ENCODE measurements around the gene SNAP25.

SNAP25 gene

DNA sequence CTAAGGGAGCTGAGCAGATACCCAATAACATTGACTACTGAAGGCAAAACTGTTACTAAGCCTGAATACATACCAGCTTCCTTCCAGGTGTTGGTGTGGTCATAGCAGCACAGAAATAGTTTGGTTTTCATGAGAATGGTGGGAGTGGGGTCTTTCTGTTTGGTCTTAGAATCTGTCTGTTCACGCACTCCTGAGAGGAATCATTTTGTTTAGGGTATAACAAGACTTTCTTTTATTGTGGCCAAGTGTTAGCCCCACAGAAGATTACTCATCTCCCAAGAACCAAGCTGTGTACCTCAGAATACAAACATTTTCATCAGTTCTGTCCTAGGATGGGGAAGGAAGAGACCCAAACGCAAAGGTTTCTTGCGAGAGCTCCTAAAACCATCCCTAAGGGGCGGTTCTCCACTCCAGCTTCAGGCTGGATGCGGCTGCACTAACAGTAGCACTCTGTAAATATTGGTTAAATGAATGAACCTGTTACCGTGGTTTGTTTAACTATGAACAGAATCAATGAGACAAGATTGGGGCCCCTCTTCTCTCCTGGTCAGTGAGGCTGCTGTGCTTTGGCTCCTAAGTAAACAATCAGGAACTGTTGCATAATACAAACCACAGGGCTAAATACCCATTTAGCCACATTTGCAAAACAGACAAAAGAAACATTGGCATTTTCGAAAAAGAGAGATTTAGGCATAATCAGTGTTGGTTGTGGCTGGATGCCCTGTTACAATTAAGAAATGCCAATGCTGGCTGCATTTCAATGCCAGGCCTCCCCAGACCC, 44.9 kb downstream of the SNAP25 start:
- Mint-ChIP-seq H3K36me3 (no peaks in the 10 kb centered on the region), H3K27me3 (peaks cover 0 to 5% of the 10 kb centered on the region in 2 donors), H3K9me3 (no peaks in the 10 kb centered on the region), H3K4me1 (no peaks in the 10 kb centered on the region), H3K27ac (no peak overlapping the region), H3K4me3 (no peak overlapping the region)
- ATAC-seq (replicated peaks) (no peak), DNase-seq (no peak)

DNA sequence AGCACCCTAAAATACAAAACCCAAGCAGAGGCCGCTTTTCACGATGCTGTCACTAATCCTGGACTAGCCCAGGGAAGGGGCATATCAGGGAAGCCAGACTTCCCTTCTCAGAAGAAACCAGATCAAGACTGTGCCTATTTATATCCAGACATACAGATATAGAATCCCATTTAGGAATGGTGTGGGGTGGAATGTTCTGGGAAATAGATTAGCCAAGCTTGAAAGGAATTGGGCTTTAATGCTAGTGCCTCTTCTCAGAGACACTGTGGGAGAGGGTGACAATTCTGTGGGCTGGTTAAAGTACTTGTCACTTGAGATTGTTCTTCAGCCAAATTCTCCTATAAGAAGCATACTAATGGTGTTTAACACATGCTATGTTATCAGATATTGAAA, 45.5 kb downstream of the SNAP25 start:
- H3K27me3 Mint-ChIP-seq = peaks cover 0 to 5% of the 10 kb centered on the region in 2 donors
- no peak for ATAC-seq (replicated peaks)
- no peak overlapping the region for H3K27ac Mint-ChIP-seq
- no peaks in the 10 kb centered on the region for H3K4me1 Mint-ChIP-seq
- H3K9me3 Mint-ChIP-seq = no peaks in the 10 kb centered on the region
- H3K36me3 Mint-ChIP-seq = no peaks in the 10 kb centered on the region
- no peak overlapping the region for H3K4me3 Mint-ChIP-seq
- DNase-seq = no peak

DNA sequence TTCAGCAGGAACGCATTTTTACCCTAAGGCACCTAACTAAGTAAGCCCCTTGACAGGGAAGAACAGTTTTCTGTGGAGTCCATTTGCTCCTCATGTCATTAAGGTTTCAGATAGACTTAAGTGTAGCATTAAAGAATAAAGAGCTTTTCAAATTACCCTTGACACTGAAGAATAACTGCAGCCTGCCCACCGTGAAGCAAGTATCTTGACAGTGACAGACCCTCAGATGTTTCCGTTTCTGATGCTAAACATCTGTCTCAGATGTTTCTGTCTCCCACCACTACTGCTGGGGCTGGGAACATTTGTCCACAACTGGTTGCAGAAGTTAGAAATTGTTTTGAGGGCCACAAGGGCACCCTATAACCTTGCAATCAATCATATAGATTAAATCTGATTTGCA, 50.0 kb downstream of the SNAP25 start:
- ATAC-seq (replicated peaks) = no peak
- no peaks in the 10 kb centered on the region for H3K27me3 Mint-ChIP-seq
- H3K36me3 Mint-ChIP-seq = no peaks in the 10 kb centered on the region
- no peaks in the 10 kb centered on the region for H3K4me1 Mint-ChIP-seq
- no peak for DNase-seq
- H3K4me3 Mint-ChIP-seq = no peak overlapping the region
- H3K27ac Mint-ChIP-seq = no peak overlapping the region
- no peaks in the 10 kb centered on the region for H3K9me3 Mint-ChIP-seq

DNA sequence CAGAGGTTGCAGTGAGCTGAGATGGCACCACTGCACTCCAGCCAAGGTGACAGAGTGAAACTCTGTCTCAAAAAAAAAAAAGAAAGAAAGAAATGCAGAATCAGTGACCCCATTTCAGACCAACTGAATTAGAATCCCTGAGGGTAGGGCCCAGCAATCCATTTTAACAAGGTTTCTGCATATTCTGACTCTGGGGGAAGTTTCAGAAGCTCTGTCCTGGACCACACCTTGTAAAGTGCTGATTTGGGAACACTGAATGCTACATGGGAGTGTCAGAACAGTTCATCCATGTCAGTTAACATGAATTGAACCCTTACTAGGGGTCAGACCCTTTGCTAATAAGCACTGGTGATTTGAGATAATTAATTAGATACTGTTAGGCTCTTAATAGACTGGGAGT, 52.0 kb downstream of the SNAP25 start:
- DNase-seq = no peak
- no peaks in the 10 kb centered on the region for H3K27me3 Mint-ChIP-seq
- H3K4me3 Mint-ChIP-seq = no peak overlapping the region
- no peak for ATAC-seq (replicated peaks)
- H3K27ac Mint-ChIP-seq = no peak overlapping the region
- H3K9me3 Mint-ChIP-seq = no peaks in the 10 kb centered on the region
- H3K4me1 Mint-ChIP-seq = no peaks in the 10 kb centered on the region
- no peaks in the 10 kb centered on the region for H3K36me3 Mint-ChIP-seq

DNA sequence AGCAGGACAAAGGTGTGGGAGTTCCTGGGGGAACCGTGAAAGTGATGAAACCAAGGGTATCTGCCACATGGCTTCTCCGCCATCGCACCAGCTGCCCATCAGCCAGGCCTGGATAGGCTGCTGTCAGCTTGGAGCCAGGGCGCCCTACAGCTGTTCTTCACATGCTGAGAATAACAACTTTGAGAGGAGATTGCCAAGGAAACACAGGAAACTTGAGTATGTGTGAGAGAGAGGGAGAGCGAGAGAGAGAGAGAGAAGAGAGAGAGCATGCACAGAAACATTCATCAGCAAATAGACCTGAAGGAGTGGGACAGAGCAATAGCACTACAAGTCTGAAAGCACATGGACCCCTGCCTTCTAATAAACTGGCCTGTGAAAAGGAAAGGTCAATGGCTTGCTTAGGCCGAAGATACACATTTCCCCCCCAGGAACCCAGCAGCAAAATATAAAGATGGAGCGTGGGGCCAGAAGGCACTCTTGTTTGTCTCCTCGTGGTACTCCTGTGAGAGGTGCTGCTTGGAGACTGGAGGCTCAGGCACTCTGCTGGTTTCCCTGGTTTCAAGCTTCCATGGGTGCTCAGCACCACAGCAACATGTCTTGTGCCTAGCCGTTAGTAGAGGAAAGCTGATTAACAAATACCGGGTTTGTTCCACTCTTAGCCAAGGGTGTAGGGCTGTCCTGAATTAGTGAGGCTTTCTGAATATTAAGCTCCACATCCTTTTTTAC, 53.0 kb downstream of the SNAP25 start:
- no peak for DNase-seq

DNA sequence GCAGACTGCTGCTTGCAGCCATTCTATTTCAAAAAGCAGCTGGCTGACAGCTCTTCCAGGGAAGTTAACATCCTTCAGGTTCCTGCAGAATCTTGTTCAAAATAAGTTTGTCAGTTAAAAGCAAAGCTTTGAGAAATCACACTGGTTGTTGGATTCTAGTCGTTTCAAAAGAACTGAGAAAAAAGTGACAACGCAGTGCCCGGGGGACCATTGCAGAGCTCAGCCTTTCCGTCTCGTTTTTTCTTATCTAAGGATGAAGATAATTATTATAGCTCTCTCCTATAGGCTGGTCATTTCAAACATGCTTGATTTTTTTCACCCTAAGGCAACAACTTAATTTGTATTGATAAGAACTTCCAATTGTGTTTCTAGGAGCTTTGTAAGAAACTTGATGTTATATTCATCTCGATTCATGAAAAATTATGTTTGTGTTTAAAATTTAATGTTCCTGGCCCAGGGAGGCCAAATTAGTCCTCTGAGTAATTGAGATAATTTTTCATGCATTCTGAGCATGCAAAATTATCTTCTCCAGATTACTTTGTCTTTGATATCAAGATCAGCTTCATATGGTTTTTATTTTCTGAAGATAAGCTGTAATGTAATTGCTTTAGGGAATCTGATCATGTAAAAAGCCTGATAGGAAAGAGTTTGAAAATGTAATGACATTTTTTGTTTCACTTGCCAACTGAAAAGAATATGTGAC, 58.4 kb downstream of the SNAP25 start:
- DNase-seq (no peak), ATAC-seq (replicated peaks) (no peak)
- no peaks in the 10 kb centered on the region for H3K36me3 Mint-ChIP-seq
- H3K4me3 Mint-ChIP-seq = no peak overlapping the region
- no peaks in the 10 kb centered on the region for H3K9me3 Mint-ChIP-seq
- H3K27me3 Mint-ChIP-seq = peaks cover 0 to 5% of the 10 kb centered on the region in 2 donors
- no peak overlapping the region for H3K27ac Mint-ChIP-seq
- H3K4me1 Mint-ChIP-seq = no peaks in the 10 kb centered on the region

More for the DNA sequence above, 53.0 kb downstream of the SNAP25 start:
- no peak for ATAC-seq (replicated peaks)
- no peaks in the 10 kb centered on the region for H3K9me3 Mint-ChIP-seq
- H3K27ac Mint-ChIP-seq = no peak overlapping the region
- no peaks in the 10 kb centered on the region for H3K27me3 Mint-ChIP-seq
- no peaks in the 10 kb centered on the region for H3K4me1 Mint-ChIP-seq
- no peak overlapping the region for H3K4me3 Mint-ChIP-seq
- H3K36me3 Mint-ChIP-seq = no peaks in the 10 kb centered on the region

DNA sequence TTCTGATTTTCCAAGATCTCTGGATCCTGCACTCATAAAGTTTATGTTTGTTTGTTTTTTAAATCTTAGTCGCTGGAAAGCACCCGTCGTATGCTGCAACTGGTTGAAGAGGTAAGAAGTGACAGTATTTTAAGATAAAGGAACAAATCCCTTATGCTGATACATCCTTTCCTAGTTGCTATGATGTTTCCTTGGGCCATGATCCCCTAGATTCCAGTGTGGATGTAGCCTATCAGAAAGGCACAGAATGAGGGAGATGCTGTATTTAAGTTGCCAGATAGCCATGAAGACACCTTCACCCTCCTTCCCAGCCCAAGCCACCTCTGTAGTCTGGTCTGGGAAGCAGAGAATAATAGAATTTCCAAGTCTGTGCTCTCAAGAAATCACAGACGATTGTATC, 59.0 kb downstream of the SNAP25 start:
- H3K36me3 Mint-ChIP-seq = no peaks in the 10 kb centered on the region
- DNase-seq (no peak), ATAC-seq (replicated peaks) (no peak)
- H3K27me3 Mint-ChIP-seq = peaks cover 0 to 5% of the 10 kb centered on the region in 2 donors
- no peaks in the 10 kb centered on the region for H3K4me1 Mint-ChIP-seq
- no peaks in the 10 kb centered on the region for H3K9me3 Mint-ChIP-seq
- no peak overlapping the region for H3K27ac Mint-ChIP-seq
- H3K4me3 Mint-ChIP-seq = no peak overlapping the region

DNA sequence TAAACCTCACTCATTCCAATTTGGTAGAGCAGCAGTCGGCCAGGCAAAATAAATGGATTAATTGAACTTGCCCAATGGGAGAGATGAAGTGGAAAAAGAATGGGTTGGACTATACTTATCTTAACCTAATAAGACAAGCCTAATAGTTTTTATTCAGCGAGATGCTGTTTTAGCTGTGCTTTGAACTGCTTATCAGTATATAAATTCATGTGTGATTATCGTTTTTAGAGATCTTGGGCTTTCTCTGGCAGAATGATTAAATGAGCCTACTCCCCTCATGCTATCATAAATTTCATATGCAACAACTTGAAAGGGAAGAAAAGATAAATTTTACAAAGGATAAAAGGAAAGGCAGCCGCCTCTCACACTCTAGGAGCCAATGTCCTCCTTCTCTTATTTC, 59.8 kb downstream of the SNAP25 start:
- Mint-ChIP-seq H3K9me3 (no peaks in the 10 kb centered on the region), H3K36me3 (no peaks in the 10 kb centered on the region), H3K27me3 (peaks cover 0 to 5% of the 10 kb centered on the region in 2 donors), H3K4me1 (no peaks in the 10 kb centered on the region), H3K4me3 (no peak overlapping the region), H3K27ac (no peak overlapping the region)
- no peak for ATAC-seq (replicated peaks)
- no peak for DNase-seq

DNA sequence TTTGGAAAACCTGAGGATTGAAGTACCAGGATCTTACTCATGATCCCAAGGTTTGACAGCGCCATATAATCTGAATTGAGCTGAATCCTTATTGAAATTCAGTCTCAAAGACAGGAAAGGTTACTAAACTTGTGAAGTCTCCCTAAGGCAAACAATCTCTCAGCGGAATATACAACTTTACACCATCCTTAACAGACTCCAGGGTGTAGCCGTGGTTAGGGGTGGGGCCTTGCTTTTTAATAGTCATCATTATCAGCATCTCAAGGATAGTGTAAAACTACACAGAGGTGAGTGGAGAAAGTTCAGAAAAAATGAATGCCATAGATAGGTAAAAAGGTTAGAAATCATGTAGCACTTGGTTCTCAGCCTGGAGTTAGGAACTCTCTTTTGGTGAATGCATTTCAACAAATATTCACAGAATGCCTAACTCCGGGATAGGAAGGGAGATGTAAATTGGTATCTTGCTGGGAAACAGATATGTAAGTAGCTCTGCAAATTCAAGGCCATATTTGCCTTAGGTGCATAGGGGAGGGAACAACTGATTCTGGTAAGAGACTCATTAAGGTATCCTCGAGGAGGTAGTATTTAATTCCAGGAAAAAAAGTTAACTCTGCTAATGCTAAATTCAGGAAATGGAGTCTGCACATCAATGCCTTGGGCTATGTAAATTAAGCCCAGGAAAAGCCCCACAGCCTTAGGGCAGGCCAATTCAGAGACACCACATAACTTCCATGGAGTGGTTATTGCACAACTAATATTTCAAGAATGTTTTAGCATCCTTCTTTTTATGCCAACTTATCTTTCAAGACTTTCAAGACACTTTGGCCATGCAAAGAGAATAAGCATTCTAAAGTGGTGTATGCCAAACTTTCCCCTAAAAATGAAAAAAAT, 61.6 kb downstream of the SNAP25 start:
- DNase-seq (no peak), ATAC-seq (replicated peaks) (no peak)
- Mint-ChIP-seq H3K4me1 (no peaks in the 10 kb centered on the region), H3K27ac (no peak overlapping the region), H3K27me3 (peaks cover 0 to 5% of the 10 kb centered on the region in 2 donors), H3K4me3 (no peak overlapping the region), H3K36me3 (no peaks in the 10 kb centered on the region), H3K9me3 (no peaks in the 10 kb centered on the region)

DNA sequence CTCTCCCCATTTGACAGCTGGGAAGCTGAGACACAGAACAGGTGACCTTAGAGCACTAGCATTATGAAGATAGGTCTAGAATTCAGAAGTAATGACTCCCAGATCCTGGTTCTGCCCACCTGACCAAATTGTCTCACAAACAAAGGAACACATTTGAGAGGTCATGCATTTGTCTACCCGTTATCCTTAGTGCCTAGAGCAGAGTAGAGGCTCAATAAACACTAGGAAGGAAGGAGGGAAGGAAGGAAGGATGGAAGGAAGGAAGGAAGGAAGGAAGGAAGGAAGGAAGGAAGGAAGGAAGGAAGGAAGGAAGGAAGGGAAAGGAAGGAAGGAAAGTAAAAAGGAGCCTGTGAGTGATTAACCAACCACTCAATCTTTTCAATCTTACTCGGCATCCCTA, 63.3 kb downstream of the SNAP25 start:
- DNase-seq = no peak
- peaks cover 4 to 5% of the 10 kb centered on the region in 2 donors for H3K27me3 Mint-ChIP-seq
- H3K4me1 Mint-ChIP-seq = no peaks in the 10 kb centered on the region
- no peaks in the 10 kb centered on the region for H3K36me3 Mint-ChIP-seq
- no peak overlapping the region for H3K4me3 Mint-ChIP-seq
- ATAC-seq (replicated peaks) = no peak
- no peak overlapping the region for H3K27ac Mint-ChIP-seq
- H3K9me3 Mint-ChIP-seq = no peaks in the 10 kb centered on the region

DNA sequence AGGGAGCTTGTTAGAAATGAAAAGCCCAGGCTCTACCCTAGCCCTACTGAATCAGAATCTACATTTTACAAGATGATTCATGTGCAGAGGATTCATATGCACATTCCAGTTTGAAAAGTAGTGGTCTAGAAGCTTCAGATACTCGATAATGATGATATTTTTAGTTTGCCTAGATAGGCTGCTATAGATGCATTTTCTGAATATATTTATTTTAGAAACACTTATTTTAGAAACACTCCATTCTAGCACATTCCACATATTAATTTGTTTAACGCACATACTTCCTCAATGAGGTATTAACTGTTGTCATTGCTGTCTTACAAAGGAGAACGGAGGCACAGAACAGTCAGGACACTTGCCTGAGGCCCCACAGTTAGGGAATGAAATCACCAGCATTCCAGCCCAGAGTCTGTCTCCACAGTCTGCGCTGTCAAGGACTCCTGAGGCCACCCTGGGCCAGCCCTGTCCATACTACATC, 64.4 kb downstream of the SNAP25 start:
- Mint-ChIP-seq H3K27me3 (peaks cover 4 to 5% of the 10 kb centered on the region in 2 donors), H3K9me3 (no peaks in the 10 kb centered on the region), H3K4me3 (no peak overlapping the region), H3K4me1 (no peaks in the 10 kb centered on the region), H3K27ac (no peak overlapping the region), H3K36me3 (no peaks in the 10 kb centered on the region)
- DNase-seq (no peak), ATAC-seq (replicated peaks) (no peak)

DNA sequence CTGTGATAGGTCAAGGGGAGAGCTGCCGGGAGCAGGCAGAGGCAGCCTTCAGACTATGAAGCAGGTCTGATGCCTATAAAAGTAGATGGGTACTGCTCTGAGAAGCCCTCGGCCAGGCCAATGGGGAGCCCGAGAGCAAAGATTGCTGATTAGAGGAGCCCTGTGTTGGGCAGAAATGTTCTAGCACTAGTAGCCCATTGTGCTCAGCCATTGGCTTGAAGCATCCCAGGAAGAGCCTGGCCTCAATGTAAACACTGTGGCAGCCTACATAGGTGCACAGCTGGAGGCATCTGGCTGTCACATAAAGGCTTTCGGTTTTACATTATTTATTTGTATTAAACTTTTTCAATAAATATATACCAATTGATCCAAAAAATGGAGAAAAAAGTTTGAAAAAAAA, 67.7 kb downstream of the SNAP25 start:
- Mint-ChIP-seq H3K36me3 (no peaks in the 10 kb centered on the region), H3K9me3 (no peaks in the 10 kb centered on the region), H3K27me3 (peaks cover 0 to 4% of the 10 kb centered on the region in 2 donors), H3K27ac (no peak overlapping the region), H3K4me1 (no peaks in the 10 kb centered on the region), H3K4me3 (no peak overlapping the region)
- DNase-seq (no peak), ATAC-seq (replicated peaks) (no peak)

DNA sequence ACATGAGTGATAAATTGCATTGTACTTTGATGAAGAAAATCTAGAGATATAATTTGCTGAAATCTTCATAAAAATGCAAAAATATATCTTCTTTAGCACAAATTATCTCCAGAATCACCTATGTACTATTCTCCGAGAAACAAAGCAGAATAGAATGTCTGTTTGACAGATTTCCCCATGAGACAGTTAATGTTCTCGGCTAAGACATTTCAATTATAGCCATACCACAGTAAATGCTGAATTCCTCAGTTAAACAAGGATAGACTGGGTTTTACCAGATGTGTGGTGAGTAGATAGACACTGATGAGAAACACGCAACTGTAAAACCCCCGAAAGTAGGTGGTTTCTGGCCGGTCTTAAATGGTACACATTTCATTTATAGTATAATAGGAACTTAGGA, 69.8 kb downstream of the SNAP25 start:
- Mint-ChIP-seq H3K27me3 (peaks cover 0 to 9% of the 10 kb centered on the region in 2 donors), H3K27ac (no peak overlapping the region), H3K4me3 (no peak overlapping the region), H3K9me3 (no peaks in the 10 kb centered on the region), H3K4me1 (no peaks in the 10 kb centered on the region), H3K36me3 (no peaks in the 10 kb centered on the region)
- DNase-seq (no peak), ATAC-seq (replicated peaks) (no peak)

All from stimulated activated naive B cell treated with anti-CD40 and anti-IgM and Interleukin-4, amounts not matched to agents 10 μg/mL and 1 μg/mL and 100 μg/mL, for 72 hours (primary cell).